ENCODE measurements around the gene PTPRG. TPM values are rescaled to one million over a fixed set of nuclear protein-coding genes. Genes with fewer than 3 reads are reported as not detected.

The PTPRG gene
- total and polyA plus RNA-seq, 10 of the 15 experiments (the other 5 are each of a cell fraction or from before 2014, with no cell fraction given) = 0.29 to 20.7 (median 1.4) TPM

- no peak for TF ChIP-seq CUX1 (IDR thresholded peaks at IDR 0.05; ENCODE audit: insufficient replicate concordance, low read depth, low read length)
- TF ChIP-seq SMC3 (IDR thresholded peaks at IDR 0.05; ENCODE audit: borderline replicate concordance, low read length) = no peak
- no peak for TF ChIP-seq NFXL1 (IDR thresholded peaks at IDR 0.05; ENCODE audit: borderline replicate concordance)
- no peak for TF ChIP-seq SKIL (IDR thresholded peaks at IDR 0.05; ENCODE audit: low read depth, poor library complexity, severe bottlenecking)
- TF ChIP-seq NFIC (IDR thresholded peaks at IDR 0.05; ENCODE audit: low read depth, low read length) = no peak
- no peak for TF ChIP-seq TCF3 (IDR thresholded peaks at IDR 0.05; ENCODE audit: borderline replicate concordance, insufficient read depth, low read depth, low read length)
- no peak for TF ChIP-seq JUND (IDR thresholded peaks at IDR 0.05; ENCODE audit: low read depth, low read length)
- TF ChIP-seq, protein P1, sequence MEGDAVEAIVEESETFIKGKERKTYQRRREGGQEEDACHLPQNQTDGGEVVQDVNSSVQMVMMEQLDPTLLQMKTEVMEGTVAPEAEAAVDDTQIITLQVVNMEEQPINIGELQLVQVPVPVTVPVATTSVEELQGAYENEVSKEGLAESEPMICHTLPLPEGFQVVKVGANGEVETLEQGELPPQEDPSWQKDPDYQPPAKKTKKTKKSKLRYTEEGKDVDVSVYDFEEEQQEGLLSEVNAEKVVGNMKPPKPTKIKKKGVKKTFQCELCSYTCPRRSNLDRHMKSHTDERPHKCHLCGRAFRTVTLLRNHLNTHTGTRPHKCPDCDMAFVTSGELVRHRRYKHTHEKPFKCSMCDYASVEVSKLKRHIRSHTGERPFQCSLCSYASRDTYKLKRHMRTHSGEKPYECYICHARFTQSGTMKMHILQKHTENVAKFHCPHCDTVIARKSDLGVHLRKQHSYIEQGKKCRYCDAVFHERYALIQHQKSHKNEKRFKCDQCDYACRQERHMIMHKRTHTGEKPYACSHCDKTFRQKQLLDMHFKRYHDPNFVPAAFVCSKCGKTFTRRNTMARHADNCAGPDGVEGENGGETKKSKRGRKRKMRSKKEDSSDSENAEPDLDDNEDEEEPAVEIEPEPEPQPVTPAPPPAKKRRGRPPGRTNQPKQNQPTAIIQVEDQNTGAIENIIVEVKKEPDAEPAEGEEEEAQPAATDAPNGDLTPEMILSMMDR (IDR thresholded peaks at IDR 0.05 in 2 of 3, conservative IDR thresholded peaks at IDR 0.05 in 1 of 3; ENCODE audit: control insufficient read depth in 2 of 3, extremely low read depth in 1 of 3, insufficient read depth in 1 of 3, low read depth in 3 of 3, low read length in 3 of 3) = no peak
- TF ChIP-seq ZNF274 (IDR thresholded peaks at IDR 0.05; ENCODE audit: insufficient read depth, insufficient read length) = no peak
- TF ChIP-seq CBFB (IDR thresholded peaks at IDR 0.05; ENCODE audit: low read depth) = no peak
Observed at GRCh38 chr3:61935814-61936213, 374.4 kb downstream of the PTPRG start (continued).
